Activated naive CD4-positive, alpha-beta T cell treated with Interleukin-2 at 50 U/mL for 16 hours (primary cell): Measurements from ENCODE around the gene TRH.

ENCODE experiments used
- DNase-seq: peaks from one replicate; pipeline ENCODE4 v3.0.0-alpha.2; 2020

The TRH gene, protein sequence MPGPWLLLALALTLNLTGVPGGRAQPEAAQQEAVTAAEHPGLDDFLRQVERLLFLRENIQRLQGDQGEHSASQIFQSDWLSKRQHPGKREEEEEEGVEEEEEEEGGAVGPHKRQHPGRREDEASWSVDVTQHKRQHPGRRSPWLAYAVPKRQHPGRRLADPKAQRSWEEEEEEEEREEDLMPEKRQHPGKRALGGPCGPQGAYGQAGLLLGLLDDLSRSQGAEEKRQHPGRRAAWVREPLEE

DNA sequence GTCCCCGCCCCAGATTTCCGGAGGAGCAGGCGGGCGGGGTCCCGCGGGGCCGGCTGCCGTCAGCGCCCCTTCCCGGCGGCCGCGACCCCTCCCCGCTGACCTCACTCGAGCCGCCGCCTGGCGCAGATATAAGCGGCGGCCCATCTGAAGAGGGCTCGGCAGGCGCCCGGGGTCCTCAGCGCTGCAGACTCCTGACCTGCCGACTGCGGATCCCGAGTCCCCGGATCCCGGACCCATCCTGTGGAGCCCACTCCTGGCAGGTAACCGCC is at the start of gene TRH:
TSS of gene TRH (plus strand) at position 157 of the 269 bp plus-strand sequence. CDS start 1,097 bp downstream, outside the sequence.
- no peak for DNase-seq

DNA sequence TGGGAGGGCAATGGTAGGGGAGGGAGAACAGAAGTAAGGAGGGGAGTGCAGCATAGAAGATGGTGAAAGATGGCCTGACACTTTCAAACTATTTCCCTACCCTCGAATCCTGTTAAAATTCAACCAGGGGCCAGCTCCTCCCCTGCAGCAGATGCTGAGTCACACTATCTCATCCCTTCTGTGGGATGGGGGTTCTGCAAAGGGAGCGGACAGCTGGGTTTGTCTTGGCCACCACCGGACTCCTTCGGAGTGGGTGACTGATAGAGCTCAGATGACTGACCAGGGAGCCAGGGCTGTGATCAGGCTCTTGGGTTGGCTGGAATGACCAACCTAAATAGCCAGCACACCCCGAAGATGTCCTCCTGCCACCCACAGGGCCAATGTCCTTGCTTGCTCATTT is 47.4 kb upstream of the TRH start:
- DNase-seq, result no peak

DNA sequence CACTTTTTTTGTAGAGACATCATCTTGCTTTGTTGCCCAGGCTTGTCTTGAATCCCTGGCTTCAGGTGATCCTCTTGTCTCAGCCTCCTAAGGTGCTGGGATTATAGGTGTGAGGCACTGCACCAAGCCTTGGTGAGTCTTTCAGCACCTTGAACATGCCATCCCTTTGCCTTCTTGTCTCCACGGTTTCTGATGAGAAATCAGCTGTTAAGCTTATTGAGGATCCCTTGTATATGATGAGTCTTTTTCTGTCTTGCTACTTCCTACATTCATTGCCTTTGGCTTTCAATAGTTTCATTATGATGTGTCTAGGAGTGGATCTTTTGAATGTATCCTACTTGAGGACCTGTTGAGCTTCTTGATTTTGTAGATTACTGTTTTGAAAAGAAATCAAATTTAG is 45.1 kb upstream of the TRH start:
- no peak for DNase-seq

GRCh38 chr3:129933471-129933870 is 41.0 kb upstream of the TRH start:
- no peak for DNase-seq

DNA sequence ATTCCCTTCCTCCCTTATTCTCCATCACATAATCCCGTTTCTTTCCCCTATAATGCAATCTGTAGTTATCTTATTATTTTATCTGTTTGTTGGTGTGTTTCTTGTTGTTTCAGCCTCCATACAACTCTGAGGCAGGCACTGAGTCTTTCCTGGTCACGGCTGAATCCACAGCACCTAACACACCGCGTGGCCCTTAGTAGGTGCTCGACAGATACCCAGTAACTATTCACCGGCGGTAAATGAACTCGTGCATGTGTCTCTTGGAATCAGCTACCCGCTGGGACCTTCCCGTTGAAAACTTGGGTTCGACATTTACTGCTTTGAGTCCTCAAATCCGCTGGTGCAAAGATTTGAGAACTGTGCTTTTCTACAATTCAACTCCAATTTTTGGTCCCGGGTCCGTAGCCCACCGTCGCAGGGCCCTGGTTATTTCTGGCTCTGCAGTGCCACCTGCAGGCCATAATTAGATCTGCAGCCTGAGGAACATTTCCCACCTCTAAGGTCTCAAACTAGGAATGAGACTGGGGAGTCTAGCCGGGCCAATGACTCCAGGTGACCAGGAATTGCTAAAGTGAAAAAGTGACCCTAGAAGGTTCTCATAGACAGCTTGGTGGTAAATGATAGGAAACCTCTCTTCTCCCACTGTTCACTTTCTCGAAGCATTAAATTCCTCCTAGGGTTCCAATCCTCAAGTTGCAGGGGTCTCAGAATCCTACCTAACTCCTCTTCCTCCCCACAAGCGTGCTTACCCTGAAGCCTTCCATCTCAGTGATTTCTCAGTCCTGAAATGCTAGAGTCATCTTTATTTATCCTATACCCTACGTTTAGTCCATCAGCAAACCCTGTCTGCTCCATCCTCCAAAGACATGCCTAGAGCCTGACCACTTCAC is 40.0 kb upstream of the TRH start:
- peak; percentile 19 for DNase-seq

DNA sequence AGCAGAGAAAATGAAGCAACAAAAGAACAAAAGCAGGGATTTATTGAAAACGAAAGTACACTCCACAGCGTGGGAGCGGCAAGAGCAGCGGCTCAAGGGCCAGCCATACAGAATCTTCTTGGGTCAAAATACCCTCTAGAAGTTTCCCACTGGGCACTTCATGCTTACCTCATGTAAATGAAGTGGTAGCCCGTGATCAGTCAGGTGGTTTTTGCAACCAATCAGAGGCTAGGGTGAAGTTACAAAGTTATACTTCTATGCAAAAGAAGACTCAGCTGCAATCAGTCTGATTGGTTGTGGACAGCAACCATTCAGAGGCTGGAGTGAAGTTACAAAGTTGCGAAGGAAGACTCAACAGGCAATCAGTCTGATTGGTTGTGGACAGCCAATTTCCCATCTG is 37.8 kb upstream of the TRH start:
- peak; percentile 27 for DNase-seq

GRCh38 chr3:129937717-129938116 is 36.8 kb upstream of the TRH start:
- DNase-seq, result no peak

DNA sequence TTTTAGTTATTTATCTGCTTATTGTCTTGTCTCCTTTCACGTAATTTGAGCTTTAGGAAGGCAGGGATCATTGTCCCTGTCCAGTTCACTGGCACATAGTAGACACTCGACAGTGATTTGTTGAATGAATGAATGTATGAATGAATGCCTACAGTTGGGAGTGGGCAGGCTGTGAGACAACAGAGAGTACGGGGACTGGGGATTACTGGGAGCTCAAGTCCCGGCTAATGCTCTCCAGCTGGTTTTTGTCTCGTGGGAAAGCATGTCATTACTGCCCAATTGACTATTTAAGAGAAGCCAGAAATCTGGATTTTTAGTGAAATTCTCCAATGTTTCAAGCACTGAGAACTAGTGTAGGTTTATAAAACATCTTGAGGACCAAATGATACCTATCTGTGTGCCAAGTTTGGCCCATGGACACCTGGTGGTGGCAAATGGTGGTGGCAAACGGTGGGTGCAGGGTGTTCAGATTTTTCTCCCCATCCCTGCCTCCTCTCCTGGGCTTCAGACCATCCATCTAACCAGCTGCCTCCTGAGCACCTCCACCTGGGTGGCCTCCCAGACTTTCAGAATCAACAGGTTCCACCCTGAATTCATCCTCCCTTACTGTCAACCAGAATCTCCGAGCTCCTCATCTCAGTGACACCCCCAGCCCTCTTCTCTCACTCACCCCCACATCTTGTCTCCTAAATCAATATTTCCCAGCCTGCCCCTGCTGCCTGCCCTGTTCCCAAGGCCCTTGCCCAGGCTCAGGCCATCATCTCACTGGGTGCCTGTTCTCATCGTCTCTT is 36.2 kb upstream of the TRH start:
- no peak for DNase-seq

DNA sequence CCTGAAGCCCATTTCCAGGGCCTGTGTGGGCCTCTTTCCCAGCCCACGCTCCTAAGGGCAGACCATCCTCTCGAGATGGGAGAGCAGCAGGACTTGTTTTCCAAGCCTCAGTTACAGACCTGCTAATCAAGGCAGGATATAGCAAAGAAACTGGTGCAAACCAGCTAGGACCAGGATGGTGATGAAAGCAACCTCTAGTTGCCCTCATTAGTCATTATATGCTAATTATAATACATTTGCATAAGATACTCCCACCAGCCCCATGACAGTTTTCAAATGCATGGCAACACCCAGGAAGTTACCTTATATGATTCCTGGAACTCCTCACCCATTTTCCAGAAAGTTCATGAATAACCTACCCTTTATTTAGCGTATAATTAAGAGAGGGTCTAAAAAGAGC is 34.4 kb upstream of the TRH start:
- DNase-seq, result no peak

GRCh38 chr3:129942296-129942695 is 32.2 kb upstream of the TRH start:
- peak; percentile 25 for DNase-seq

GRCh38 chr3:129943020-129943419 is 31.5 kb upstream of the TRH start:
- no peak for DNase-seq

DNA sequence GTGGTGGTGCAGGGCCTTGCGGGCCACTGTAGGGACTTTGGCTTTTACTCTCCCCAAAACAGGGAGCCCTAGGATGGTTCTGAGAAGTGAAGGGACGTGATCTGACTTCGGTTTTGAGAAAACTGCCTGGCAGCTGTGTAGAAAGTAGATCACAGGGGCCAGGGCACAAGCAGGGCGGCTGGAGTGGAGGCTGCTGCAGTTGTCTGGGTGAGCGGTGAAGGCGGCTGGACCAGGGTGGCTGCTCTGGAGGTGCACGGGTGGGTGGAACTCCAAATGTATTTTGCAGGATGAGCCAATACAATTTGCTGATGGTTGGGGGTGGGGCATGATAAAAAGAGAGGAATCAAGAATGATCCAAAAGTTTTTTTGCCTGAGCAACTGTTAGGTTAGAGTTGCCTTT is 29.8 kb upstream of the TRH start:
- no peak for DNase-seq

DNA sequence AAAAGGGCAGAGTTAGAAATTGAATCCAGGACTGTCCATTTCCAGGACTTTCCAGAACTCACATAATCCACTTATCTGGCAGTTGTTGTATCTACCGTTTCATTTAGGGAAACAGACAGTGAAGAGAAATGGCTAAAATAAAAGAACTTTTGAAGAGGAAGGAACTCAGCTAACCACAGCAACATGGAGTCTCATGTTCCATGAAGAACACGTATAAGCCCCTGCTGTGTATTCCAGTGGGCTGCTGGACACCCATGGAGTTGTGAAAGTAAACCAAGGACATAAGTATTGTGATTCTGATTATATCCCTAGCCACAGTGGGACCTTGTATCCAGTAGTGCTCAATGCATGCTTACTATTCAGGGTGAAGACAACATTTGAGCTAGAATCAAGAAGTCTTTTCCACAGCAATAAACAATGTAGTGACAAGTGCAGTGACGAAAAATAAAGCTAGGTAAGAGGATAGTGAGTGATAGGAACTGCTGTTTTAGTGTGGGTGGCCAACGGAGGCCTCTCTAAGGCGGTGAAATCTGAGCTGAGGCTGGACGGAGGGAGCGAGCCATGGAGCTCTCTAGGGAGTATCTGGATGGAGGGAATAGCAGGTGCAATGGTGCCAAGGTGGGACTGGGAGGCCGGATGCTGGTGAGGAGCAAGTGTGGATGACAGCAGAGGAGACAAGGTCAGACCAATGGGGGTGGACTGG is 26.8 kb upstream of the TRH start:
- DNase-seq, result no peak

DNA sequence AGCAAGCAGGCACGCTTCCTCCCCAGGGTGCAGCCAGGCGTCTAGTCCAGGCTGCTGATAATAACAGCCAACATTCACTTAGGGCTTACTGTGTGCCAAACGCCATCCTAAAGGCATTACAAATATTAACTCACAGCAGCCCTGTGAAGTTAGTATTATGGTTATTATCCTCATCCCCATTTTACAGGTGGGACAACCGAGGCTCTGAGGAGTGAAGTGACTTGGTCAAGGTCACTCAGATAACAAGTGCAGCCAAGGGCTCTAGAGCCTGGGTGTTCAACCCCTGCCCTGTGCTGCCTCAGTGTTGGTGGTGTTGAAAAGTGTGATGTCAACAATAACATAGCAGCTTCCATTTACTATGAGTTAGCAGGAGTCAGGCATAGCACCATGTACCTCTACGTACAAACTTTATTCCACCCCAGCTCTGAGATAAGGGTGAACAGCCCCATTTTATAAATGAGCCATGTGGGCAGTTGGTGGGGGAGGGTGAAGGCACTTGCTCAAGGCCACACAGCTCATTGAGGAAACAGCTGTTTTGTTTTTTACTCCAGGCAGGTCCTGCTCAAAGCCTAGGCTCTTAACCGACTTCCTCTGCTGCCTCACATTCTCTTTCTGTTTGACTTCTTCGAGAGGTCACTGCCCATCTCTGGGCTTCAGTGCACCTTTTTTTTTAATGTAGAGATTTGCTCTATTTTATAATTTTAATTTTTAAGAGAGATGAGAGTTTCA is 24.0 kb upstream of the TRH start:
- no peak for DNase-seq

DNA sequence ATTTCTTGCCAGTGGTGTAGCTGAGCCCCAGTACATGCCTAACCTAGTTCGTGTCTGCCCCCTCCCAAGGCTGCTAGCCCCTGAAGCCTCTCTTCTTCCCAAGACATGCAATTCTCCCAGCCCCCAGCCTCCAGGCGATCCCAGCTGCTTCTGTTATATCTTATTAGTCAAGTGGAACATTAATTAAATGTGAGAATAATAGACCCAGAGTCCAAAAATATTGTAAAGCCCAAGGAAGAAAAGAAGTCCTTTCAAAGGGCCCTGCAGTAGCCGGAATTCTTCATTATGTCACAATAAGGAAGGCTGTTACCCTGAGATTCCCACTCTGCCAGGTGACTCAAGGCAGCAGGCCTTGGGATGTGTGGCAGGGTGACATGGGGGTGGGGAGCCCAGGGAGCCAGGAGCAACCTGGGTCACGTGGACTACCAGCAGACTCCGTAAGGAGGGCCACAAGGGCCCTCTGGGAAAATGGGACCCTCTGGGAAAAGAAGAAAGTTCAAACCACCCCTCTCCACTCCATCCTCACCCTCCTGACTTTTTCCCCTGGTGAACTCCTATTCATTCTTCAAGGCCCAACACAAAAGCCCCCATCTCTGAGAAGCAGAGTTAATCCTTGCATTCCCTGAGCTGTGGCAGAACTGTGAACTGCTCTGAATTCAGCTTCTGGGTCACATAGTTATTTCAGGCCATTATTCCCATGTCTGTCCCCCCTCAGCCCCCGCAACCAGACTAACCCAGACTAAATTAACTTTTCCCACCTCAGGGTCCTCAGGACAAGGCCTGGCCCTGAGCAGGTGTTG is 21.8 kb upstream of the TRH start:
- DNase-seq, result no peak

DNA sequence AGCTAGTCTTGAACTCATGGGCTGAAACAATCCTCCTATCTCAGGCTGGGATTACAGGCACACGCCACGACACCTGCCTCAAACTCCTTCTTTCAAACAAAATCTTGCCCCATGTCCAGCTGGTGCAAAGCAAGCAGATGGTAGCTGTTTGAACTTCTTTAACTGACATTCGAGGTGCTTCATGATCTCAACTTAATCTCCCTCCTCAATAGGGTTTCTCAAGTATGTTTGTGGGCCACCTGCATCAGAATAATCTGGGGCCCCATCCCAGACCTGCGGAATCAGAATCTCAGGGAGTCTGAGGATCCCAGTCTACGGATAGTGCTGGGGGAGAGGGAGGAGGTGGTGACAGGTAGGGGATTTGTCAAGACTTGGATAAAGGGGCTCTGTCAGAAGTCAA is 20.9 kb upstream of the TRH start:
- no peak for DNase-seq

DNA sequence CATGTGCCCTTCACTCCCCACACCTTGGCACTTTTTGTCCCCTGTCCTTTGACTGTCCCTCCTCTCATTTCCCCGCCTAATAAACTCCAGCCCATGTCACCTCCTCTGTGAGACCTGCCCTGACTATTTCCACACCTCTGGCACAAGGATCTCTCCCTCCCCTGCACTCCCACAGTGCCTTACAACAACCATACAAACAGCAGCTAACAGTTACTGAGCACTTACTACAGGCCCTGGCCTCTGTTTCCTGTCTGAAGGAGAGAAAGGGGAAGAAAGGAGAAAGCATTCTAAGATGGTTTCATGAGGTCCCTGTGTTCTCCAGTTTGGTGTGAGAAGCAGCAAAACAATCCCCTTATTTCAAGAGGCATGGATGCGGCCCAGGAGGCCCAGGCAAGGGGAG is 20.0 kb upstream of the TRH start:
- DNase-seq, result no peak

DNA sequence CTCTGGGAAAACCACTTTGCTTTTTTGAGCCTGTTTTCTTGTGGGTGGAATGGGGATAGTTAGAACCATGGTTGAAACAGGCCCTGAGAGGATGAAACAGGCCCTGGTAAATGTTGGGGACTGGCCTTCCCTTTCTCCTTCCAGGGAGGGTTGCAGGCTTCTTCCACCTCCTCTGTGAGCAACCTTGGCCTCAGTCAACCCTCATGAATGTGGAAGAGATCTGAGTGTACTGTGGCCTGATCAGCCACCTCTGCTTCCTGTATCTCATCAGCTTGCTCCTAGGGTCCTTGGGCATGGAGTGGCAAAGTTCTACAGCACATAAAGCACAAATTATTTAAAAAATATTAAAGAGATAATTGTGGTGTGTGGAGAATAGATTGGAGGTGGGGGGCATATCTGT is 17.6 kb upstream of the TRH start:
- no peak for DNase-seq

- DNase-seq, result no peak
Measured at GRCh38 chr3:129958755-129959154, 15.8 kb upstream of the TRH start.

DNA sequence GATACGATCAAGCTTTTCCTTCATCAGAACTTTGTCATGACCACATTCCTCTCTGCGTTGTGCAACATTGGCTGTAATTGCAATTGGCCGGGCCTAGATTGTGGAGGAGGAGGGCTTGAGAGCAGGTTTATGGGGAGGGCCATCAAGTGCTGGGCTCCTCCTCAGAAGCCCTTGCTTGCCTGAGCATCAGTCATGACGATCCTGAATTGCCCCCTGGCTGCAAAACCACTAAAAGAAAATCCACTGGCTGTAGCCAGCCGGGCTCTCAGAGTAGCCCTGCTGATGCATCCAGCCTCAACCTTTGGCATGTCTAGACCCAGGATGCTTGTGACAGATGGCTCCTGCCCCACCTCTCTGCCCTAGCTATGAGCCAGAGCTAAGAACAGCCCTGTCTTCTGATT is 13.4 kb upstream of the TRH start:
- DNase-seq, result no peak

GRCh38 chr3:129962600-129962999 is 11.9 kb upstream of the TRH start:
- no peak for DNase-seq

GRCh38 chr3:129965937-129966336 is 8.6 kb upstream of the TRH start:
- no peak for DNase-seq
